Uterus (tissue), 2 donors: Measurements from ENCODE around the gene EML5.

Experiments used
- POLR2A ChIP-seq, 2 donors: fragments of 450-650 bp; IDR thresholded peaks; one replicate each; pipeline ENCODE4 v1.6.1; 2016; ENCODE audit warnings: antibody characterized with exemption in 2 of 2, mild to moderate bottlenecking in 1 of 2, moderate library complexity in 1 of 2
- TF ChIP-seq, protein P1 (sequence below), 4 experiments: fragments of 200-600 bp in 2 of 4; fragments of 450-650 bp in 2 of 4; sonication (generic) in 2 of 4; IDR thresholded peaks; one replicate each; pipeline ENCODE4 v1.5.1; 2016 to 2019; ENCODE audit warnings: antibody characterized with exemption in 4 of 4, mild to moderate bottlenecking in 2 of 4, moderate library complexity in 1 of 4

DNA sequence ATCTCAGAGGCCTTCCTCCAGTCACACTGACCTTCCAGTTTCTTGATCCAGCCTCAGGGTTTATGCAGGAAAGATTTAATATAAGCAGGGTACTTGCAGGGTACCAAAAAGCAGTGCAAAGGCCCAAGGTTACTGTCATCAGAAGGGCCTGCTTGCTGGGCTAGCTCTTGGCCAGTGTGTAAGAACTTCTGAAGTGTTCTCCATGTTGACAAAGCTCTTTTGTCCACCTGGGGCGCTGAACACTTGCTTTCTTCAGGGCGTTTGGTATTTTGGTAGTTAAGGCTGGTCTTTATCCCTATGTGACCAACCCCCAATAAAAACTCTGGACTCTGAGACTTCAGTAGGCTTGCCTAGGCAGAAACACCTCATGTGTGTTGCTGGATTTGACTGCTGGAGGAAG lies 160.2 kb downstream of the EML5 start:
- TF ChIP-seq, protein P1, sequence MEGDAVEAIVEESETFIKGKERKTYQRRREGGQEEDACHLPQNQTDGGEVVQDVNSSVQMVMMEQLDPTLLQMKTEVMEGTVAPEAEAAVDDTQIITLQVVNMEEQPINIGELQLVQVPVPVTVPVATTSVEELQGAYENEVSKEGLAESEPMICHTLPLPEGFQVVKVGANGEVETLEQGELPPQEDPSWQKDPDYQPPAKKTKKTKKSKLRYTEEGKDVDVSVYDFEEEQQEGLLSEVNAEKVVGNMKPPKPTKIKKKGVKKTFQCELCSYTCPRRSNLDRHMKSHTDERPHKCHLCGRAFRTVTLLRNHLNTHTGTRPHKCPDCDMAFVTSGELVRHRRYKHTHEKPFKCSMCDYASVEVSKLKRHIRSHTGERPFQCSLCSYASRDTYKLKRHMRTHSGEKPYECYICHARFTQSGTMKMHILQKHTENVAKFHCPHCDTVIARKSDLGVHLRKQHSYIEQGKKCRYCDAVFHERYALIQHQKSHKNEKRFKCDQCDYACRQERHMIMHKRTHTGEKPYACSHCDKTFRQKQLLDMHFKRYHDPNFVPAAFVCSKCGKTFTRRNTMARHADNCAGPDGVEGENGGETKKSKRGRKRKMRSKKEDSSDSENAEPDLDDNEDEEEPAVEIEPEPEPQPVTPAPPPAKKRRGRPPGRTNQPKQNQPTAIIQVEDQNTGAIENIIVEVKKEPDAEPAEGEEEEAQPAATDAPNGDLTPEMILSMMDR (IDR thresholded peaks at IDR 0.05), result no peak
- TF ChIP-seq POLR2A (IDR thresholded peaks at IDR 0.05), result no peak
